Esophagus (tissue), 2 donors: Measurements from ENCODE around the gene PTGER2. TPM values are rescaled to one million over a fixed set of nuclear protein-coding genes. Genes with fewer than 3 reads are reported as not detected.

Experiments used
- H3K27ac ChIP-seq, 2 donors: one replicate each; pipeline ENCODE4 v1.5.1; 2013; ENCODE audit warnings: low read depth in 2 of 2, mild to moderate bottlenecking in 2 of 2, inconsistent platforms in 1 of 2, low read length in 1 of 2, moderate library complexity in 1 of 2
- H3K27me3 ChIP-seq, 2 donors: one replicate each; pipeline ENCODE4 v1.6.1; 2013; ENCODE audit warnings: low read length in 2 of 2, control low read depth in 1 of 2, mild to moderate bottlenecking in 1 of 2; ENCODE audit not compliant: insufficient read depth in 2 of 2, control insufficient read depth in 1 of 2
- H3K36me3 ChIP-seq, 2 donors: one replicate each; pipeline ENCODE4 v1.6.1; 2013; ENCODE audit warnings: low read length in 1 of 2; ENCODE audit not compliant: control insufficient read depth in 2 of 2, insufficient read depth in 2 of 2
- H3K4me1 ChIP-seq, 2 donors: one replicate each; pipeline ENCODE4 v1.6.1; 2013; ENCODE audit warnings: low read length in 1 of 2; ENCODE audit not compliant: control insufficient read depth in 2 of 2, insufficient read depth in 2 of 2
- H3K4me3 ChIP-seq, 2 donors: one replicate each; pipeline ENCODE4 v1.5.1; 2013; ENCODE audit warnings: low read length in 2 of 2, mild to moderate bottlenecking in 2 of 2, low read depth in 1 of 2, moderate library complexity in 1 of 2
- H3K9me3 ChIP-seq, 2 donors: one replicate each; pipeline ENCODE4 v1.6.1; 2013; ENCODE audit warnings: mild to moderate bottlenecking in 2 of 2, low read depth in 1 of 2, low read length in 1 of 2, moderate library complexity in 1 of 2; ENCODE audit not compliant: control insufficient read depth in 2 of 2, insufficient read depth in 1 of 2
- WGBS, 2 donors: extraction: QIAGEN DNeasy Blood & Tissue Kit; methylation state at CpG; one replicate each; pipeline ENCODE4 v1.1.7; 2013; 5-methylcytosine and 5-hydroxymethylcytosine counted together
- polyA plus RNA-seq, 2 donors: library from polyadenylated mRNA; stranded (reverse); fragments of 200-250 nt; gene quantifications; one replicate each; pipeline ENCODE4 v1.2.3, GENCODE V29; 2013
- donor health status: healthy with polysubstance abuse.
- donor health status: Bipolar disorder and iron deficiency.

Gene PTGER2
- polyA plus RNA-seq, 2 donors, result 0.29 to 0.41 TPM

GRCh38 chr14:52363041-52363704 is 49.1 kb downstream of the PTGER2 start:
- Histone ChIP-seq H3K4me3 (no peak overlapping the region), H3K27me3 (no peaks in the 10 kb centered on the region), H3K9me3 (no peaks in the 10 kb centered on the region), H3K4me1 (no peaks in the 10 kb centered on the region), H3K36me3 (no peaks in the 10 kb centered on the region), H3K27ac (no peak overlapping the region)
- WGBS, 2 donors, result 83 to 84% methylated on average over 2 of the region's 2 CpGs

GRCh38 chr14:52363961-52364360 is 49.8 kb downstream of the PTGER2 start:
- no peaks in the 10 kb centered on the region for H3K36me3 ChIP-seq
- H3K4me3 ChIP-seq, result no peak overlapping the region
- no peak overlapping the region for H3K27ac ChIP-seq
- H3K9me3 ChIP-seq, result no peaks in the 10 kb centered on the region
- 49 to 76% methylated on average over 1 of the region's 1 CpG for WGBS, 2 donors
- no peaks in the 10 kb centered on the region for H3K4me1 ChIP-seq
- H3K27me3 ChIP-seq, result no peaks in the 10 kb centered on the region

GRCh38 chr14:52365071-52365470 is 51.0 kb downstream of the PTGER2 start:
- no peak overlapping the region for H3K27ac ChIP-seq
- H3K4me1 ChIP-seq, result peaks cover 0 to 2% of the 10 kb centered on the region in 2 donors
- no peaks in the 10 kb centered on the region for H3K27me3 ChIP-seq
- WGBS, 2 donors, result 80 to 90% methylated on average over 1 of the region's 1 CpG
- H3K36me3 ChIP-seq, result no peaks in the 10 kb centered on the region
- no peak overlapping the region for H3K4me3 ChIP-seq
- no peaks in the 10 kb centered on the region for H3K9me3 ChIP-seq

- no peaks in the 10 kb centered on the region for H3K27me3 ChIP-seq
- H3K4me1 ChIP-seq, result peaks cover 0 to 2% of the 10 kb centered on the region in 2 donors
- 55 to 57% methylated on average over 3 of the region's 3 CpGs for WGBS, 2 donors
- H3K36me3 ChIP-seq, result no peaks in the 10 kb centered on the region
- no peak overlapping the region for H3K4me3 ChIP-seq
- H3K9me3 ChIP-seq, result no peaks in the 10 kb centered on the region
- no peak overlapping the region for H3K27ac ChIP-seq
These were observed 52.7 kb downstream of the PTGER2 start for GRCh38 chr14:52366796-52367315.

- H3K27ac ChIP-seq, result peak overlapping the region in 1 of 2 donors; percentile 23
- 52 to 65% methylated on average over 3 of the region's 3 CpGs for WGBS, 2 donors
These were observed 55.2 kb downstream of the PTGER2 start for GRCh38 chr14:52369305-52369801.

GRCh38 chr14:52370406-52370935 is 56.4 kb downstream of the PTGER2 start:
- Histone ChIP-seq H3K4me3 (no peak overlapping the region), H3K27me3 (no peaks in the 10 kb centered on the region), H3K27ac (no peak overlapping the region), H3K36me3 (no peaks in the 10 kb centered on the region), H3K4me1 (peaks cover 0 to 2% of the 10 kb centered on the region in 2 donors), H3K9me3 (no peaks in the 10 kb centered on the region)
- 55 to 62% methylated on average over 4 of the region's 4 CpGs for WGBS, 2 donors

More at GRCh38 chr14:52369305-52369801, 55.2 kb downstream of the PTGER2 start:
- peaks cover 0 to 2% of the 10 kb centered on the region in 2 donors for H3K4me1 ChIP-seq
- H3K9me3 ChIP-seq, result no peaks in the 10 kb centered on the region
- no peaks in the 10 kb centered on the region for H3K36me3 ChIP-seq
- no peaks in the 10 kb centered on the region for H3K27me3 ChIP-seq
- no peak overlapping the region for H3K4me3 ChIP-seq

- no peaks in the 10 kb centered on the region for H3K9me3 ChIP-seq
- H3K36me3 ChIP-seq, result no peaks in the 10 kb centered on the region
- H3K4me1 ChIP-seq, result no peaks in the 10 kb centered on the region
- H3K27me3 ChIP-seq, result no peaks in the 10 kb centered on the region
- 93 to 94% methylated on average over 3 of the region's 3 CpGs for WGBS, 2 donors
- no peak overlapping the region for H3K27ac ChIP-seq
- H3K4me3 ChIP-seq, result no peak overlapping the region
These were observed 63.8 kb downstream of the PTGER2 start for GRCh38 chr14:52377940-52378339.

Other genes starting within 250 kb of the PTGER2 start
- 1 to 10 TPM; 2.9 to 3.1 TPM for gene NID2, start 245.3 kb upstream of the PTGER2 start, polyA plus RNA-seq
- gene PTGDR, start 46.6 kb upstream of the PTGER2 start, polyA plus RNA-seq, result under 1 TPM; 0.07 to 0.08 TPM
- gene TXNDC16, start 238.2 kb downstream of the PTGER2 start, polyA plus RNA-seq, result 1 to 10 TPM; 1.3 to 1.9 TPM
- under 1 TPM; 0.11 to 0.26 TPM for gene GPR137C, start 238.5 kb downstream of the PTGER2 start, polyA plus RNA-seq